GM20431 (cell line): ENCODE results near the gene MRM1.

Source experiments
- in situ Hi-C: fragments of 300-500 bp; cut with MseI, MboI; formaldehyde crosslinking; loops from one replicate; pipeline ENCODE4 v1.15.0; 2020; ENCODE audit warnings: low sequenced_read_pairs; ENCODE audit not compliant: unreplicated experiment

MRM1 gene

DNA sequence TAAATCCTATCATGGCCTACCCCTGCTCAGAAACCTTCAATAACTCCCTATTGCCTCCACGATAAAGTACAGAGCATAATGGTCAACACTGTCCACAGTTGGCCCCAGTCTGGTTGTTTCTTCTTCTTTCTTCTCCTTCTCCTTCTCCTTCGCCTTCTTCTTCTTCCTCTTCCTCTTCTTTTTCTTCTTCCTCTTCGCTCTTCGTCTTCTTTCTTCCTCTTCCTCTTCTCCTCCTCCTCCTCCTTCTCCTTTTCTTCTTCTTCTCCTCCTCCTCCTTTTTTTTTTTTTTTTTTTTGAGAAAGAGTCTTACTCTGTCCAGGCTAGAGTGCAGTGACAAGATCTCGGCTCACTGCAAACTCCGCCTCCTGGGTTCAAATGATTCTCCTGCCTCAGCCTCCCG, 23.8 kb downstream of the MRM1 start:
- in situ Hi-C loops: loop anchor here (10.0 to 25.0 kb wide), 2 partner anchors 420 to 587 kb away; no protein-coding TSS in a partner anchor

DNA sequence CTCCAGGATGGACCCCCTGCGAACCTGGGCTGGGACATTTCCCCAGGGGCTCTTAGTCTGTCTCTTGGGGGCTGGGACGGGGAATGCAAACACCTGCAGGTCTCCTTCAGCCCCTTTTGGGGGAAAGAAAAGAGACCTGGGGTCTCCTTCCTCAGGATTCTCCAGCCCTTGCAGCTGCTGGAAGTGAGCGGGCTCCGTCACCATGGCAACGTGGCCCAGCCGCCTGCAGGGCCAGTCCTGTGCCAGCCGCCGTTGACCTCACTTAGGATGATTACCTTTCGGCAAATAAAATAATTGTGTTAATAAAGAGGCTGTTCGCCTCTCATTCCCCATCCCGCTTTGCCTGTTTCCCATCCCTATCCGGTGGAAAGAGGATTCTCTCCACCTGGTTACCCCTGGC, 25.7 kb downstream of the MRM1 start:
- in situ Hi-C loops: loop anchor here (10.0 to 25.0 kb wide), 2 partner anchors 418 to 585 kb away; no protein-coding TSS in a partner anchor

DNA sequence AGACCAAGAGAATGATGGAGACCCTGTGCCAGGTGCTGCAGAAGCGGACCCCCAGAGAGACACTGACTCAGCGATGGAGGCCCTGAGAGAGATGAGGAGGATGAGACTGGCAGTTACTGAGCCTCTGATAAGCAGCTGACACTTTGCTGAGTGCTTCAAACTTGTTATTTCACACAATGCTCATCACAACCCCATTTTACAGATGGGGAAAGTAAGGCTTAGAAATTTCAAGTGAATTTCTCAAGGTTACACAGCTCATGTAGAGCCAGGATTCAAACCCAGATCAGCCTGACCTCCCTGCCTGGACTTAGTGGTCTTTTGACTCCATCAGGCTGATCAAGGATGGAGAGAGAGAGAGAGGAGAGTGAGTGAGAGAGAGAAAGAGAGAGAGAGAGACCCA, 27.2 kb downstream of the MRM1 start:
- in situ Hi-C loops: loop anchor here (10.0 to 25.0 kb wide), 2 partner anchors 416 to 584 kb away; no protein-coding TSS in a partner anchor

DNA sequence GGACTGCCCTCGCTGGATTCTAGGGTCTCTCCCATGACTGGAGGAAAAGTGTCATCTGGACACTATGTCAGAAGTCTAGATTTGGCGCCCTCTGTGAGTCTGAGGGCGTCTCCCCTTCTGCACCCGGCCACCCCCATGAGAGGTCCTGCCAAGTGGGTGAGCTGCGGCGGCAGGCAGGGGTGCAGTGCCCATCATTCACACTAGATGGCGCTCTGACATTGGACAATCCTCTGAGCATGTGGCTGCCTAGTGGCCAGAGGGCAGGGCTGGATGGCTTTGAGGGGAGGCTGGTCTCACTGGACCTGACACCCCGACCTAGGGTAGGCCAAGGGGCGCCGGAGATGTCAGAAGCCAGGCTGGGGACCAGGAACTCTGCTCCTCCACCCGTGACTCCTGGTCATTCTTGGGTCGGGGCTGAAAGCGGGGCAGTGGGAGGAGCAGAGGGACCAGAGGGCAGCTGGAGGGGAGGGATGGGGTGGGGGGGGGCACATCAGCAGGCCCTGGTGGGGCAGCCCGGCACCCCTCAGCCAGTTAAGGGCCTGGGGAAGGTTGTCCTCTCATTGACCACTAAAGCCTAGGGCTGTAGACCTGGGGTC, 28.0 kb downstream of the MRM1 start:
- in situ Hi-C loops: loop anchor here (10.0 to 25.0 kb wide), 2 partner anchors 415 to 583 kb away; no protein-coding TSS in a partner anchor

DNA sequence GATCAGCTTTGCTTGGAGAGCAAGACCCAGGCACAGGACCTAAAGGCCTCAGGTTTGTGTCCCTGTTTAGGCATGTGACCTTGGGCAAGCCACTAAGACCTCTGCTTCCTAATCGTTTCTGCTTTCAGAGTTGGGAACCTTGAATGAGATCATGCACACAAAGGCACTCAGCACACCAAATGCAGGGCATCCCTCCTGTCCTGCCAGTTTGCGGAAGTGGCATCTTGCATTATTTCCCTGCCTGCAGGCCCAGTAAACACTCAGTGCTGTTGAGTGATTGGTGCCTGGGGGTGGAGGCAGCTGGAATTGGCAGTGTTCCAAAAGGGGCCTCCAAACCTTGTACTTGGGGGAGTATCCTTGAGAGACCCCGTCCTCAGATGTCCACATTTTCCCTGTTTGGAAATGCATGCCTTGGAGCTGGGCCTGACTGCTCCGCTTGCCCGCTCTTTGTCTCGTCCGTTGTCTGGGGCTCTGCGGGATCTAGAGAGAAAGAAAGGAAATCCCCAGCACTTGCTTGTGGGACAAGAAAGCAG, 28.7 kb downstream of the MRM1 start:
- in situ Hi-C loops: loop anchor here (10.0 to 25.0 kb wide), 2 partner anchors 415 to 582 kb away; no protein-coding TSS in a partner anchor

DNA sequence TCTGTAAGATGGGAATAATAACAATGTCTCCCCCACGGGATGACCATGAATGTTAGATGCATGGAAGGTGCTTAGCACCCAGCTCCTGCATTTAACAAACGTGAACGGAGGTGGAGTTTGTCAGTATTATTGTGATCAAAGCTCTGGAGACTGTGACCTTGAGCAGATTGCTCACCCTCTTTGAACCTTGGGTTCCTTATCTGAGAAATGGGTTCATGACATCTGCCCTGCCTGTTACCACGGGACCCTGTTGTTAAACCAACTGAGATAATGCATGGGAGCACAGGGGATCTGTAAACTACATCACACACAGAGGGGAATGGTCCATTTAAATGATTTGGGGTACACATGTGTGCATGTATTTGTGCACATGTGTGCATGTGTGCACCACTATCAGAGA, 29.6 kb downstream of the MRM1 start:
- in situ Hi-C loops: loop anchor here (25.0 kb wide), 1 partner anchor 581 kb away; no protein-coding TSS in a partner anchor

DNA sequence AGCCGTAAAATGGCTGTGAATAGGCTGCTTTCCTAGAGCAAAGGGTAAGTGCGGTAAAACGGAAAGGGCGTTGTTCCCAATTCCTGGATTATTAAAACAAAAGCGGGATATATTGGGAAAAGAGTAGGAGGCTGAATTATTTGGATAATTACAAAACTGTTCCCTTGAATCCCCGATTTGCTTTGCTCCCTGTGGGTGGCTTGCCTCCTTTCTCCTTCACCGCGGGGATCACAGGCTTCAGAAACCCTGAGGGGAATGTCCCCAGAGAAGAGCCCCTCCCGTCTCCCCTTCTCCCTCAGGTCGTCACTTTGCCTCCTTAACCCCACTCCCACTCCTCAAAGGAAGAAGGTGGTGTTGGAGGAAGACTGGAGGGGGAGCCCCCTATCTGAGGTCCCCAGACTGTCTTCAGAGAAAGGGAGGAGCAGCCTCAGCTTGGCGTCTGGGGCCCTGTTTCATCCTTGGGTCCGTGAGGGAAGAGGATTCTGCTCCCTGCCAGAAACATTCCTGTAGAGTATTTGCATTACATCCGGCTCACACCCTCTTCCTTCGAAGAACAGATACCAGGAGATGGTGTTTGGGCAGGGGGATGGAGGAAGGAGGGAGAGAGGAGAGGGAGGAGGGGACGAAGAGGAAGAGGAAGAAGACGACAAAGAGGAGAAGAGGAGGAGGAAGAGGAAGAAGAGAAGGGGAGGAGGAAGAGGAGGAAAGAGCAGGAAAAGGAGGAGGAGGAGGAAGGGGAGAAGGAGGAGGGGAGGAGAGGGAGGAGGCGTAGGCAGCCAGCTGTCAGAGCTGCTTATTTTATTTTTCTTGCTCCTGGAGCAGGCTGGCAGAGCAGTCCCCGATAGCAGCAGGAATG, 31.8 kb downstream of the MRM1 start:
- in situ Hi-C loops: loop anchor here (25.0 kb wide), 1 partner anchor 579 kb away; no protein-coding TSS in a partner anchor

DNA sequence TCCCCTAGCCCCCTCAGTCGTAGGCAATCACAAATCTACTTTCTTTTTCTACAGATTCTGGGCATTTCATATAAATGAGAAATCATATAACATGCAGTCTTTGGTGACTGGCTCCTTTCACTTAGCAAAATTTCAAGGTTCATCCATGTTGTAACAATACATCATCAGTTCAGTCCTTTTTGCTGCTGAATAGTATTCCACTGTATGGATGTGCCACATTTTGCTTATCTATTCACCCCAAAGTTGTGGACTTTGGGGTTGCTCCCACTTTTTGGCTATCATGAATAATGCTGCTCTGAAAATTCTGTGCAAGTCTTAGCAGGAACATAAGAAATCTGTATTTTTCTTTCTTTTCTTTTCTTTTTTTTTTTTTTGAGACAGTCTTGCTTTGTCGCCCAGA, 39.0 kb downstream of the MRM1 start:
- in situ Hi-C loops: loop anchor here (25.0 kb wide), 1 partner anchor 572 kb away; no protein-coding TSS in a partner anchor

DNA sequence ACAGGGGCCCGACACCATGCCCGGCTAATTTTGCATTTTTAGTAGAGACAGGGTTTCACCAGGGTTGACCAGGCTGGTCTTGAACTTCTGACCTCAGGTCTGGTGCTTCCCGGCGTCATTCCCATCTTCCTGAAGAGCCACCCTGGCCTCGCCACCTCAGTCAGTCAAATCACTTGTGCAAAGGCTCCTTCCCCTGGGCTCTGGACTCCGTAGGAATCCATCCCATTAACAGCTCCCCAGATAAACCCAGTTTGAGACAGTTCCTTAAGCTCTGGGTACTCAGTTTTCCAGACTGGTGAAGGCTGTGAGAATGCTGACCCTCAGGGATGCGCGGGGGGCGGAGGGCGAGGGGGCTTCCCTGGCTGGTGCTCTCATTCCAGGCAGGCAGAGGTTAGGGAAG, 39.5 kb downstream of the MRM1 start:
- in situ Hi-C loops: loop anchor here (25.0 kb wide), 1 partner anchor 571 kb away; no protein-coding TSS in a partner anchor

DNA sequence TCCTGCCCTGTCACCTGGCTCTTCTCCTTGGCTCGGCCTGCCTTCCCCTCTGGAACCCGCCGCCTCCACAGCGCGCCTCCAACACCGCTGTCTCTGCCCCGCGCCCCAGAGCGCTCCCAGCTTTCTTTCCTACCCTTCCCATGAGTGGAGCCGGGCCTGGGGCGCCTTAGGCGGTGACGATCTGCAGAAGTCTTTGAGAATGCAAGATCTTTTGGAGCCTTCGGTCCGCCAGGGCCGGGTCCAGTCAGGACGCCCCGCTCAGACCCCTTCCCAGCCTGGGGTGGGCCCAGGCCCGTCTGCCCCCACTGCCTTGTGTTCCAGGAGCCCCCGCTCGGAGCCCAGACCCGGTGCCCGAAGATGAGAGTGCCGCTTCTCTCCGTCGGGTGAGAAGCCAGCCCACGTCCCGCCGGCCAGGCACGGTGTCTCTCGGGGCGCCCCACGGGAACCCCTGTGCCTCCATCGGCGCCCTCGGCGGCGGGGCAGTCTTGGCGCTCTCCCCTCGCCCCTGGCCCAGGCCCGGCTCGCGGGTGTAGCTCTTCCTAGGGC, 40.0 kb downstream of the MRM1 start:
- in situ Hi-C loops: loop anchor here (25.0 kb wide), 1 partner anchor 571 kb away; no protein-coding TSS in a partner anchor

DNA sequence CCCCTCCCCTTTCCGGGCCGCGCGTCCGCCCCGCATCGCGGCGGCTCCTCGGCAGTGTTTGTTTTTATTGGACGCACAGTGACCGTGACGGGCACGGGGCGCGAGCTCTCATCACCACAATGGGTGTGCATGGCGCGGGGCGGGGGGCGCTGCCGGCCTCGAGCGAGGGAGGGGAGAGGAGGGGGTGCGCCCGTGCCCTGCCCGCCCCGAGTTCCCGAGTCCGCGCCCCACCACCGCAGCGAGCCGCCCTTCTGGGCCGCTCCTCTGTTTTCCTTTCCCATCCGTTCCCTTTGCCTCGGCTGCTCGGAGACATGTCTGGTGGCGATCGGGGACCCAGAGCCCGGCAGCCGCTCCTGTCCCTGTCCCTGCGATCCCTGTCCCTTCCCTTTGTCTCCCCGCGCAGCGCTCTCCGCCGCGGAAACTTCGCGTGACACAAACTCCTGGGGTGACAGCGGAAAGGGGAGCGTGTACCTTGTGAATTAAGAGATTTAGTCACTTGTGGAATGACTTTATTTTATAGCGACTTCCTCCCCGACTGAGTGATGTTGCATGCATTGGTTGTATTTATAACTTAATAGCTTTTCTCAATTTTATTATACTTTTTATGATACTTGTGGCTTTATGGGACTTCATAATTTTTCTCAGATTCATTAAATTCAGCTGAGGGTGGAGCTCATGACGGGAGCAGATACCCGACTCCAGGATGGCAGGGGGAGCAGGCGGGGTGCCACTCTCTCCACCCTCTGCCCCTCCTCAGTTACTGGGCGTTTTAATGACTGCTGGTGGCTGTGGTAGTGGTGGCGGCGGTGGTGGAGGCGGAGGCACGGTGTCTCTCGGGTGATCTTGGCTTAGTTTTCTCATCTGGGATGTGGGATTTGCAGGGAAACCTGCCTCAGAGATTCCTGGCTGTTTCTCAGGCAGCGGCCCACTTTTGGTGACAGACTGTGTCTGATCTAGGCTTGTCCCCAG, 40.8 kb downstream of the MRM1 start:
- in situ Hi-C loops: loop anchor here (25.0 kb wide), 1 partner anchor 570 kb away; no protein-coding TSS in a partner anchor

DNA sequence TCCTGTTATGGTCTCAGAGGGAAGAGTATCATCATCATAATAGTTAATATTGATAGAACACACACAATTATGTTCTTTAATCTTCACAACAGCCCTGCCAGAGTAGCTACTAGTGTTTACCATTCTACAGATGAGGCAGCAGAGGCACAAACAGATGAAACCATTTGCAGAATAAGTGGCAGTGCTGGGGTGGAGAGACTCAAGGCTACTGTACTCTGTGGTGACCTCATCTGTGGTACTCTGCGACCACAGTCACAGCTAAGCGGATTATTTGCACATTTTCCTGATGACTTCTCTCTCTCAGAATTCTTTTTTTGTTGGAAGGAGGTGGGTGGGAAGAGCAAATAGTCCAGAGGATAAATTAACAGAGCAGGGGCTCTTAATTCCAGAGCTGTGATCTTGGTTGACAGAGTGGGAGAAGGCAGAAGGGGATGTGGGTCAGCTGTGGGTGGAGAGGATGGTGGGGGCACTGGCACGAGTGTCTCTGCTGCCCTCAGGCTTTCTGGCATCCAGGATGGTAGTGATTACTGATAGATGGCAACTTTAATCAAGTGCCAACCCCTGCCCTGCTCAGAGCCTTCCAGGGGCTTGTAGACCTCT, 41.8 kb downstream of the MRM1 start:
- in situ Hi-C loops: loop anchor here (25.0 kb wide), 1 partner anchor 569 kb away; no protein-coding TSS in a partner anchor

DNA sequence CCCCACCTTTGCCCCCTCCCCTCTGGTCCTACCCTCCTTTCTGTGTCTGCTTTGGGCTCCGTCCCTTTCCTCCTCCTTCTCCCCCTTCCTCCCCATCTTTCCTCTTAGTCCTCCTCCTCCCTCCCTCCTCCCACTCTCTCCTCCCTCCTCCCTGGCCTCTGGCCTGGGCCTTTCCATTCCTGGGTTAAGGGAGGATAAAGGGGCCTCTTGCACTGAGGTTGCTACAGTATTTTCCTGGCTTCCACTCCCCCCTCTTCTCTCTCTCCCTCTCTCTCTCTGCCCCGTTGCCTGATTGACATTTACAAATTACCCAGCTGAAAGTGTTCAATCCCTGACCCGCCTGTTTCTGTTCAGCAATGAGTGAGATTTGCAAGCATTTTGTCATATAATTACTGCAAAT, 44.0 kb downstream of the MRM1 start:
- in situ Hi-C loops: loop anchor here (25.0 kb wide), 1 partner anchor 567 kb away; no protein-coding TSS in a partner anchor

DNA sequence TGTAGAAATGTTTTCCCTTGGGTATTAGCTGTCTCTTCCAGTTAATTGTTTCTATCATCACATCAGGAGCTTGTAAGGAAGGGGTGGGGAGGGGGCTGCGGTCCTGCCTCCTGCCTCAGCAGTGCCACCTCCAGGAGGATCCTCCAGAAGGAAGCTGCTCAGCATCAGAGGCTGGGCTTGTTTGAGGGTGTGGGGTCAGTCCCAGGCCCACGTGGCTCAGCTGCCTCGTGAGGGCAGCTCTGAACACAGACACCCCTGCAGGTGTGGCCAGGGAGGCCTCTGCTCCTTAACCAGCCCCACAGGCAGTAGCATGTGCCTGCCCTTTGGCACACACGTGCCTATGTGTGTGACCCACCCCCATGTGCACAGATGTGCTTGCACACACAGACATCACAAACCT, 46.3 kb downstream of the MRM1 start:
- in situ Hi-C loops: loop anchor here (25.0 kb wide), 1 partner anchor 565 kb away; no protein-coding TSS in a partner anchor

DNA sequence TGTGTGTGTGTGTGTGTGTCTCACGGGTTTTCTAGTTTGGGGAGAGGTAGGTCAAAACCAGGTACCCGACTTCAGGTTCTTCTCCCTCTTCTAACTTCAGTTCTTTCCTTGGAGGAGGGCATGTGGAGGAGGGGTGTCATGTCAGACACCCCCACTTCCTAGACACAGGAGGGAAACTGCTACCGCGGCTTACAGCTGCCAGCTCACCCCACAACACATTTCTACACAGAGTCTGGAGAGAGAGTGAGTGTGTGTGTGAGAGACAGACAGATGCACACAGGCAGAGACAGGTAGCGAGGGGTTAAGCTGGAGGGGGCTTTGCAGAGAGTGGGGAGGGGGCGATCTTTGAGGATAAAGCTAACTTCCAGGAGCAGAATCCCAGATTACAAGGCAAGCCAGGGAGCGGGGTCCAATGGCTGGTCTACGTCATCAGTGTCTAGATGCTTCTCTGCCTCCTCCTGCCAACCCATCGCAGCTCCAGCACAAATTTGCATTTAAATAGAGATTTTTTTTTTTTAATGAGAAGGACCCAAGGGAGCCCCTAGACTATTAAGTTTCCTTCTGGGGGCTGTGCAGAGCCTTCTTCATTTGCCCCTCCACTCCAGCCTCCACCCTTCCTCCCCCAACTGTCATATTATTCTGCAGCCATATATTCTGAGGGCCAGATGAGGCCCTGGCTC, 48.9 kb downstream of the MRM1 start:
- in situ Hi-C loops: no loop called here

DNA sequence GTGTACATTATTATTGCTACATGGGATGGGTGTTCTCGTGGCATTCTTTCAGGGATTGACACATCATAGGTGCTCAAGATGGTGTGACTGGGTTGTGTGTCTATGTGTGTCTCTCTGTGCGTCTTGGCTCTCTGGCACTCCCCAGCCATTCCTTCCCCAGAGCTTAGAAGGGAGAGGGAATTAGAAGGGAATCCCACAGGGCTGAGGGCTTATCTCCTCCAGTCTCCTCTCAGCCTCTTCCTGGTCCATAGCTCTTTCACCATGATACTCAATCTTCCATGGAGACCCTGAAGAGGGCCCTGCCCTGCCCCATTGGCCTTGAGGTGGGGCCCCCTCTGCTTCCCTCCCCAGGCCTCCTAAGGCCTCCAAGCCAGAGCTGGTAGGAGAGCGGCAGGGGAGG, 52.0 kb downstream of the MRM1 start:
- in situ Hi-C loops: no loop called here

DNA sequence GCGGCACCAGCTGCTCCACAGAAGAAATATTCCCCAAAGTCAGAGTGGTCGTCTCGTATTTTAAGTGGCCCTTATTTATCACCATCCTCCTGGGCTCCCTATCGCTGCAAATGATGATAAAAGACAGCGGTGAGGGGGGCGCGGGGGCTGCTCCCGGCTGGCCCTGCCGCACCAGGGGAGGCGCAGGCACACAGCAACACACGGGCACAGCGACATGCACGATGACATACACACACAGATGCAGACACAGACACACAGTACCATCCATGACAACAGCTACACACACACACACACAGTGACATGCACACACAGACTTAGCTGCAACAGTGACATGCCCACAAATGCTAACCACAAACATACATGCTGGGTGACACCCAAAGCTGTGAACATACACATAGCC, 52.5 kb downstream of the MRM1 start:
- in situ Hi-C loops: no loop called here

DNA sequence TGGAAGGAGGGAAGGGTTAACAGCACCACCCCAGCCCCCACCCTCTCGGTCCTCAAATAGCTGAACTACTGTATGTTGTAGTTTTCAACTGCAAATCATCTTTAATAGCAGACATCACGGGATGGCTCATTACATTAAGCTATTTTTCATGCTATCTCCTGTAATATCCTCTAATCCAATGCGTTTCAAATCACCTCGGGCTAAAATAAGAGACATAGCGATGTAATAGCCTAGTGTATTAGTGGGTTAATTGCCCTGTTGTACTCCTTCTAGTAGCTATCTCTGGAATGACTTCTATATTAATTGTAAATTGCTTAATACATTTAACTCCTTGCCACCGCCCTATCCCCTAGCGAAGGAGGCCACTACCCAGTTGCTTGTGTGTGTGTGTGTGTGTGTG, 54.3 kb downstream of the MRM1 start:
- in situ Hi-C loops: no loop called here
